OCI-LY3 (cell line): ENCODE data around the gene RSKR.

Source experiments
- CTCF ChIP-seq: fragments of 200-600, 300-600 bp; sonication (generic); IDR thresholded peaks from 2 replicates; pipeline ENCODE4 v1.5.1; 2014; ENCODE audit warnings: antibody characterized with exemption, low read length, low read depth
- EZH2phosphoT487 ChIP-seq: fragments of 200-600 bp; shearing (Covaris generic); IDR thresholded peaks from 2 replicates; pipeline ENCODE4 v1.6.1; 2018; ENCODE audit warnings: antibody characterized with exemption, mixed run types, low read depth

- TF ChIP-seq CTCF (no peak), EZH2phosphoT487 (no peak)
Measured at GRCh38 chr17:28620010-28620409, 6.0 kb upstream of the RSKR start.
